Measurements from ENCODE around the gene GP2.
"Not testable (repeated sequence)": the region's sequence is repeated elsewhere in the genome, so short reads cannot be mapped to it uniquely, and the experiment has no call there.

GP2 gene

GRCh38 chr16:20323591-20324117, 3.7 kb downstream of the GP2 start:
- DNase-seq: no peak

DNA sequence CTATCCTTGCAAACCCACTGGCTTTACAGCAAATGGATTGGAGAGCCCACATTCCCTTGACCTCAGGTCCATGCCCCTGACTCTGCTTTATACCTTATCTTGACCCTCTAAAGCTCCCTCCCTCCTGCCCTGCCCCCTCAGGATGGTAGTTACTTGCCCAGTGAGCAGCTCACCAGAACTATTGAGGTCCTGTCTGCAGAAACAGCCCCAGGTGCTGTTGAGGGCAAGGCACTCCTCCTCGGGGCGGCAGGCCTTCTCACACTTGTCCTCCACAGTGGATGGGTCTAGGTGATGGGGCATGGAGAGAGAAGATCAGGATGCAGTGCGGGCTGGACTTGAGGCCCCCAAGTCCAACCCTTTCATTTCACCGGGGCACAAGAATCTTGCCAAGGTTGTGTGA, 4.6 kb downstream of the GP2 start:
- no peak for DNase-seq

GRCh38 chr16:20321671-20322070, 5.6 kb downstream of the GP2 start:
- DNase-seq: no peak

DNA sequence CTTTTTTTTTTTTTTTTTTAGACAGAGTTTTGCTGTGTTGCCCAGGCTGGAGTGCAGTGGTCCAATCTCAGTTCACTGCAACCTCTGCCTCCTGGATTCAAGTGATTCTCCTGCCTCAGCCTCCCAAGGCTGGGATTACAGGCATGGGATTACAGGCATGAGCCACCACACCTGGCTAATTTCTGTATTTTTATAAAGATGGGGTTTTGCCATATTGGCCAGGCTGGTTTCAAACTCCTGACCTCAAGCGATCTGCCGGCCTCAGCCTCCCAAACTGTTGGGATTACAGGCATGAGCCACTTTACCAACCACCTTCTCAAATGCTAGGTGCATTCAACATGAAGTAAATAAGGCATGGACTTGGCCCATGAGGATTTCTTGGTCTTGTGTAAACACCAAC, 6.3 kb downstream of the GP2 start:
- DNase-seq: not testable (repeated sequence)

DNA sequence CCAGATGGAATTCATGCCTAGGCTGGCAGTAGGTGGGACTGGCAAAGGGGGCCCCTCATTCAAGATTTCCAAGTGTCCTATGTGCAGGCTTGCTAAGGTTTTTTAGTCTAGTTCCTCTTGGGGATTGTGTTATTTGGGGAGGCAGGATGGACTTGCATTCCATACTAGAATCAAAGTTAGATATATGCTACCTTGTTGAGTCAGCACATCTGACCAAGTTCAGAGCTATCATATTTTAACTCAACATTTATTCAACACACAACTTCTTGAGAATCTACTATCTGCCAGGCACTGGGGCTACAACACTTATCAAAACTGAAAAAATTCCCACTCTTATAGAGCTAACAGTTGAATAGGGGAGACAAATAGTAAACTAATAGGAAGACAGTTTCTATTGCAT, 6.7 kb downstream of the GP2 start:
- no peak for DNase-seq

GRCh38 chr16:20320178-20320577, 7.1 kb downstream of the GP2 start:
- DNase-seq: no peak

GRCh38 chr16:20319406-20319805, 7.9 kb downstream of the GP2 start:
- DNase-seq: no peak

DNA sequence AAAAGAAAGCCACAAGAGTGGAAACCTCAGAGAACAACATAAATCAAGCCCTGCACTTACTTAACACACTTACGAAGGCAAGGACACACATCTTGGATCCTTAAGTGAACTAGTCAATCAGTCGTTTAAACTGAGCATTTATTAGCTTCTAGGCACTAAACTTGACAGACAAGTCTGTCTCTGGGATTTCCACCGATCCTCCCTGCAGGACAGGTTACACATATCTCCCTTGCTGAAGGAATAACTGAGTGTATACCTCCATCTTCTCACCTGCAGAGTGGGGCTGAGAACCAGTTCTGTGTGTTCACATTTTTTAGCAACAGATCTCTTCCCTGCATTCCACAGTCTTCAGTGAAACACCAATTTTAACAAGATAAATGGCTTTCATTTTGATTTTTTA, 8.9 kb downstream of the GP2 start:
- no peak for DNase-seq

DNA sequence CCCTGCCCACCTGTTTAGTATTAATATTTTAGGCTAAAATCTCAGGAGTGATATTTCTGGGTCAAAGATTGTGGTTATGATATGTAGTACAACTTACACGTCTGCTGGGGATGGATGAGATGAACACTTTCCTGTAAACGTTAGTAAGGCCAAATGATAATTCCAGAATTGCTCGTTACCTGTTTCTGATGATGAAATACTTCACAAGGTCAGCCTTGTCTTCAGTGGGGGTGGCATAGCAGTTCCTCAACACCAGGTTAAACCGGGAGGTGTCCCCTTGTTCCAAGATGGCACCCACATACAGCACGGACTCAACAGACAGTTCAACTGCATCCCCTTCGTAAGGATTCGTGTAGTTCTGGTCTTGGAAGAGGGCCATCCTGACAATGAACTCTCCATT, 9.3 kb downstream of the GP2 start:
- DNase-seq: no peak

- no peak for DNase-seq
Observed at GRCh38 chr16:20317117-20317516, 10.2 kb downstream of the GP2 start.

GRCh38 chr16:20316715-20317114, 10.6 kb downstream of the GP2 start:
- no peak for DNase-seq

- DNase-seq: no peak
Observed at GRCh38 chr16:20315764-20316163, 11.5 kb downstream of the GP2 start.

DNA sequence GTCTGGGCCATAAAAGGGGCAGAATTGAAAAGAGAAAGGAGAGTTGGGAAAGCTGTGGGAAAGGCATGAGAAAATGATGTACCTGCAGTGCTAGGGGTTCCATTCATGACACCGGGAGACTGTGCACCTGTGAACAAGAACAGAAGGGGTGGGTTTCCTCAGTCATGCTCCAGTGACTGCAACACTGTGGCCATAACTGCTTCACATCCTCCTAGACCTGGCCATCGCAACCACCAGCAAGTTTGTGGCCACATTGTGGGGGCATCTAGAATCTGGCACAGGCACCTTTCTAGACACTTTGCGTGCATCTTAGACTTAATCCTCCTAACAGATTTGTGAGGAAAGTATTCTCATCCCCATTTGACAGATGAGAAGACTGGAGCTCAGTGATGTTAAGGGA, 12.7 kb downstream of the GP2 start:
- no peak for DNase-seq

- no peak for DNase-seq
Observed at GRCh38 chr16:20313741-20314140, 13.6 kb downstream of the GP2 start.

GRCh38 chr16:20312536-20313095, 14.7 kb downstream of the GP2 start:
- DNase-seq: not testable (repeated sequence)

DNA sequence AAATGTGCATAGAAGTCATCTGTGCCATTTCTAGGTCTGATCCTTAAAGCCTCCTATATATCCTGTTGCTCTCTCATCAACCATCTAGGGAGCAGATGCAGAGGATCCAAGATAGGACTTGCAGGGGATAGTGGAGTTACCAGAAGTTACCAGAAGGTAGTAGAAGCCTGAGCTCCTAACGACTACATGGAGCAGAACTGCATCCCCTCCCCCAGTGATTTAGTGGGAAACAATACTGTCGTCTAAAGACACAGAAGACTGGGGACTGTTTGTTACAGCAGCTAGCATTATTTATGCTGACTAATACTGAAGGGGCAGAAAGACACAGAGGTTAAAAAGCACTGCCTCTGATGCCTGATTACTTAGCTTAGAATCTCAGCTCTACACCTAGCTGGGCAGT, 15.8 kb downstream of the GP2 start:
- DNase-seq: no peak

DNA sequence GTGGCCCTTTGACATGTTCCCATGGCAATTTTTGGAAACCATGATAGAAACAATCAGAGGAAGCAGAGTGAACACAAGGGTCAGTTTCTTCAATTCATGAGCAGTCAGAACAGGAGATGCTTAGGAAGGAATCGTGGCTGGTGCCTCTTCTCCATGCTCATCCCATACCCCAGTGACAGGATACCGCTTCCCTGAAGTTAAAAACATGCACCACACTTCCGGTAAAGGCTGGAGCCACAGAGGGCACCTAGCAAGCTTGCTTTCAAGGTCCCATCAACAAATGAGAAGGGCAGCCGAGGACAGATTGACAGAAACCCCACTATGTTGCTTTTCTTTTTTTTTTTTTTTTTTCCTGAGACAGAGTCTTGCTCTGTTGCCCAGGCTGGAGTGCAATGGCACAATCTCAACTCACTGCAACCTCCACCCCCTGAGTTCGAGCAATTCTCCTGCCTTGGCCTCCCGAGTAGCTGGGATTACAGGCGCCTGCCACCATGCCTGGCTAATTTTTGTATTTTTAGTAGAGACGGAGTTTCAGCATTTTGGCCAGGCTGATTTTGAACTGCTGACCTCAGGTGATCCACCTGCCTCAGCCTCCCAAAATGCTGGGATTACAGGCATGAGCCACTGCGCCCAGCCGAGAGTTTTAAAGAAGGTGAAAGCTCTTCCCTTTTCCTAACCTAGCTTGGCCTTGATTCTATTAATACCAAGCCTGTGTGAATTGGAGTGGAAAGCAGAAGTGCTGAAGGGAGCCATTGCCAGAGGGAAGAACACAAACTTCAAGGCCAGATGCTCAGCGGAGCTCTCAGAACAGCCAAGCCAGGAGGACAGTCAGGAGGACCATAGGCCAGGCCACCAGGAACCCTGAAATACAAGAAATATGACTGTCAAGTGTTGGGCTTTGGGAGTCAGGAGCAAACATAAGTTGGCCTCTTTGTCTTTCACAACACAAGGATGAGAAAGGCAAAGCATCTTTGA, 16.6 kb downstream of the GP2 start:
- no peak for DNase-seq

DNA sequence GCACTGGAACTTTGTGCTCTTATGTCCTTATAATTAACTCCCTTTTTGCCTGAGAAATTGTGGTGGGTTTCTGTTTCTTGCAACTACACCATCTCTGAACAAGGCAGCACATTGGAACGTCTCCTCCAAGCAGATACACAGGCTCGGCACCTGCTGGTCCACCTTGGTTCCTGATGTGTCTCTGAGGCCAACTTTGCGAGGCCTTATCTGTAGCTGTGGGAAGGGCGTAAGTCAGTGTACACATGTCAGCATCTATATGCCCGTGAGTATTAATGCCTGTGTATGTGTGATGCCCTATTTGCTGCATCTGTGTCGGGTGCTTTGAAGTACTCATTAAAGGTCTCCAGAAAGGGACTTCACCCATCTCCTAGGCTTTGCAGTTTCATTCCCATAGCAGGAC, 17.5 kb downstream of the GP2 start:
- DNase-seq: no peak

DNA sequence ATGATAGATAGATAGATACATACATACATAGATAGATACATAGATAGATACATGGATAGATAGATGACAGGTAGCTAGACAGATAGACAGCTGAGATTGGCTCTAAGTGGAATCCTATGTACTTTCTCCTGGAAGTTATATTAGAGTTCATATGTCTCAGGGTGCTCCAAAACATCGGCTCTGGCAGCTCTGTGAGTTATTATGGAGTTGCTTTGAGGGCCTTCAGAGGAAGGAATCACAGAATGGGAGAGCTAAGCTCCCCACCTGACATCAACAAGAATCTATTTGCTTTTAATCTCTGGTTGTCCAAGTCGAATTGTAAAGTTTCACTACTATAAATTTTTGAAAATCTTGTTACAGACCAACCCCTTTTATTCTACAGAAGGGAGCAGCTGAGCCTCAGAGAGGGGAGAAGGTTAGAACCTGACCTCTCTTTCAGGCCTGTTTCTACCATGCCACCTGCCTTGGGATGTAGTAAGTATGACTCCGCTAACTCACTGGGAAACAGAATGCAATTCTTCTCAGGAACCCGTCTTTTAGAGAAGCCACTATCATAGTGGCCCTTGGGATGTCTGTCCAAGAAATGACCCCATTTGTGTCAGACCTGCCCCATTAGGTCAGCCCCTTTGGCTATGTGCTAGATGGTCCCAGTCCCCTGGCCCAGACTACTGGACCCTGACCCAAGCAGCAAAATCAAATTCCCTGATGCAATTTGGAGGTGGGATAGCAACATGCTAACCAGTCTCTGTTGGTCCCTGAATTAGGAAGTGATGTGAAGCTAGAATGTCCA, 18.3 kb downstream of the GP2 start:
- DNase-seq: no peak

GRCh38 chr16:20308266-20308665, 19.0 kb downstream of the GP2 start:
- DNase-seq: no peak

DNA sequence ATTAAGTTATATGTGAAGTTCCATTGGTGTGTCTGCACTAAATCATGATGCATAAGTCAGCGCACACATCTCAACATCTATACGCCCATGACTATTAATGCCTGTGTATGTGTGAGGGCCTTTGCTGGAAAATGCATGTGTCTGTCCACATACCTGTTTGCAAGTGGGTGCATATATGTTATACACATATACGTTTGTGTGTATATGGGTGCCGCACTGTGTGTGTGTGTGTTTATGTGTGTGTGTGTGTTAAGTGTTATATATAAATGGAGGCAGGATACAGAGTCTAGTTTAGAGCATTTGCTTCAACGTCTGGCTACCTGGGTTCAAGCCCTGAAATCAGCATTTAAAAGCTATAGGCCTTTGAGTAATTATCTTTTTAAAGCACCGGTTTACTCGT, 19.5 kb downstream of the GP2 start:
- DNase-seq: no peak

GRCh38 chr16:20307240-20307671, 20.1 kb downstream of the GP2 start:
- DNase-seq: no peak

DNA sequence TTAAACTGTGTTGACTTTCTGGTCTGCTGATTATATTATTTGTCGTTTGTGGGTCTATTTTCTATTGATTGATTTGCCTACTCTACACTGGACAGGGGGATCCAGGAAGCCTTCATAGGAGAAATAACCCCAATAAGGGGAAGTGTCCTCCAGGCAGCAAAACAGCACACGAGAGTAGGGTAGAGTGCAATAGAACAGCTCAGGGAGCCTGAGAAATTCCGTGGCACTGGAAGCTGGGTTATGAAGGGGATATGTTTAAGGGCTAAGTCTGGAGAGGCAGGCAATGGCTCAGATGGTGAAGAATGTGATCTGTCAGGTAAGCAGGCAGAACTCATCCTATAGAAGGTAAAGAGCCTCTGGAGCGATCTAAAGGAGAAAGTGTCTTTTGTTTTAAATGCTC, 20.9 kb downstream of the GP2 start:
- DNase-seq: no peak

- DNase-seq: no peak
Observed at GRCh38 chr16:20303012-20303411, 24.3 kb downstream of the GP2 start.

Data from NCI-H1694 treated with DMSO at 0.1 percent for 48 hours (cell line).